GM12891 (cell line): Measurements from ENCODE around the gene VWF.
A peak's percentile ranks its signal among the peaks of the same experiment; 100 is the strongest.

Source experiments
- DNase-seq: peaks from one replicate; pipeline ENCODE4 v3.0.0; 2011; ENCODE audit warnings: low spot score; ENCODE audit not compliant: insufficient read length
- FAIRE-seq: peaks from 2 replicates; lab custom pipeline; 2011; peaks lifted over from hg19 to GRCh38; lab: Jason Lieb, UNC
- PAX5 ChIP-seq: IDR thresholded peaks from 2 replicates; pipeline ENCODE4 v1.6.1; 2011; ENCODE audit warnings: low read length, moderate library complexity, mild to moderate bottlenecking; ENCODE audit not compliant: insufficient read depth, severe bottlenecking
- POLR2A ChIP-seq: IDR thresholded peaks from 2 replicates; pipeline ENCODE4 v1.6.1; 2011; ENCODE audit warnings: low read depth, low read length, control low read depth
- POLR2AphosphoS5 ChIP-seq: IDR thresholded peaks from 2 replicates; pipeline ENCODE4 v1.6.1; 2011; ENCODE audit warnings: low read depth, low read length, control low read depth
- POU2F2 ChIP-seq: IDR thresholded peaks from 2 replicates; pipeline ENCODE4 v1.6.1; 2011; ENCODE audit warnings: low read depth, mild to moderate bottlenecking, control low read depth, low read length, moderate library complexity
- SPI1 ChIP-seq: IDR thresholded peaks from 2 replicates; pipeline ENCODE4 v1.6.1; 2011; ENCODE audit warnings: low read depth, low read length, control low read depth
- TAF1 ChIP-seq: IDR thresholded peaks from 2 replicates; pipeline ENCODE4 v1.6.1; 2011; ENCODE audit warnings: low read depth, low read length, control low read depth

The VWF gene

DNA sequence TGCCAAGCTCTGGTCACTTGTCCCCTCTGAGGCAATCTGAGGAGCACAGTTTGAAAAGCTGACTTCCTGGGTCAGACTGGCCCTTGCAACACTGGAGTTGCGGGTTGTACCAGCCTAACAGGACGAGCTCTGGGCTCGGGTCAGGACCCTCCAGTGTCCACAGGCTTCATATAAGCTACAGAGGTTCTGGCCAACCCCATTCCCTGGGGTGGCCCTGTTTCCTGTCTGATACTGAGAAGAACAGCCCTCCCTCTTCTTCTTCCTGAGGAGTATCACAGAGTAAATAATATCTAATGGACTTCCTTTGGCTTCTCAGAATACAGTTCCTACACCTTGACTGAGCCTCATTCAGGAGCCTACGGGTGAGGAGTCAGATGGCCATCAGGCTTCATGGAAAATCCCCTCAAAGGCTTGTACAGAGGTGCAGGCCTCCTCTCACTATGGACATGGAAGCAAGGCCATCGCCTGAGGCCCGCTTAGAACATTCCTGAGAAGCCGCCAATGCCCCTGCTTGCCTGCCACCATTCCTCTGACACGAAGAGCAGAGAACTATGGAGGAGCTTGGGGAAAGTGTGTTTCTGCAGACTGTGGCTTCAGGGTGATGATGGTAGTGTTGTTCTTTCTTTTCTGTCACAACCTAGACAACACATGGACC is 150.9 kb downstream of the VWF start:
- FAIRE-seq: no peak

DNA sequence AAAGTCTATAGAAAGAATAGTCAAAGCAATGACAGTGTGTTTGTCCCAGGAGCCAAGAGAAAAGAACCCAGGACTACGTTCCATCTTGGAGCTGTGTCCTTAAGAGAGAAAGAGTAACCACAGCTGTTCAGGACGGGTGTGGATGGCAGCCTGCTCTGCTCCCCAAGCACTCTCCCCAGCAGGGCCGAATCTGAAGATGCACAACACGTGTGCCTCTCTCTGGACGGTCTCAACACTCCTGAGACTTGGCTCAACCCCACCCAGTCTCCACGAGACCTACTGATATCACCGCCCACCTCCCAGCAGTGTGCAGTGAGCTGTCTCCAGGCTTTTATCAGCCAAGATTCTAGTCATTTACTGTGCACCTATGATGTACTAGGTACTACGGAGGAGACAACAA is 152.1 kb downstream of the VWF start:
- FAIRE-seq (no peak), DNase-seq (no peak)
- no peak for TF ChIP-seq POU2F2

More for the DNA sequence above, 150.9 kb downstream of the VWF start:
- TF ChIP-seq TAF1: no peak
- no peak for DNase-seq

DNA sequence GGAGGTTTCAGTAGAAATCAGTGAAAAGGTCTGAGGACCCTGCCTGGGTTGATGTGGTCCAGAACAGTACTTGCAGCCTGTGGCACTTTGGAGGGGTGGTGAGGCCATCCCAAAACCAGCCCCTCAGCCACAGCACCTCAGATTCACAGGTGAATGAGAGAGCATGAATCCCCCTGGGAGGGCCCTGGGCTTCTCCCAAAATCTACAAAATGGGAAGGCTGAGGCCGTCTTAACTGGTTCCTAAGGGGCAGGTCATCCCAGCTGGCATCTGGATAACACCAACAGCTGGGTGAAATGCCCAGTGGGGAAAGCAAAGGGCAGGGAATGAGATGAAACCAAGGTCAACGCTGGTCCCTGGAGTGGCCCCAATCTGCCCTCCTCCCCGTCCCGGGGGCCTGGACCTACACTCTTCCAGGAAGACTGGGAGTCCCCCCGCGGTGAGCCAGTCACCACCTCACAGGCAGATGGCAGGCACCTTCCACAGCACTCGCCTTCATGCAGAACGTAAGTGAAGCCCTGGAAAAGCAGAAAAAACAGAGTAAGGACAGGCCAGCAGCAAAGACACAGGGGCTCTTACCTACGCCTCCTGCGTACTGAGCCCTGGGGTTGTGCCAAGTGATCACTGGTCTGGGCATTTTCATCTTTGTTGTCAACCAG is 153.1 kb downstream of the VWF start:
- TF ChIP-seq PAX5: no peak
- TF ChIP-seq POLR2AphosphoS5: no peak
- TF ChIP-seq TAF1: no peak
- no peak for TF ChIP-seq SPI1
- TF ChIP-seq POU2F2: no peak
- DNase-seq (no peak), FAIRE-seq (no peak)

DNA sequence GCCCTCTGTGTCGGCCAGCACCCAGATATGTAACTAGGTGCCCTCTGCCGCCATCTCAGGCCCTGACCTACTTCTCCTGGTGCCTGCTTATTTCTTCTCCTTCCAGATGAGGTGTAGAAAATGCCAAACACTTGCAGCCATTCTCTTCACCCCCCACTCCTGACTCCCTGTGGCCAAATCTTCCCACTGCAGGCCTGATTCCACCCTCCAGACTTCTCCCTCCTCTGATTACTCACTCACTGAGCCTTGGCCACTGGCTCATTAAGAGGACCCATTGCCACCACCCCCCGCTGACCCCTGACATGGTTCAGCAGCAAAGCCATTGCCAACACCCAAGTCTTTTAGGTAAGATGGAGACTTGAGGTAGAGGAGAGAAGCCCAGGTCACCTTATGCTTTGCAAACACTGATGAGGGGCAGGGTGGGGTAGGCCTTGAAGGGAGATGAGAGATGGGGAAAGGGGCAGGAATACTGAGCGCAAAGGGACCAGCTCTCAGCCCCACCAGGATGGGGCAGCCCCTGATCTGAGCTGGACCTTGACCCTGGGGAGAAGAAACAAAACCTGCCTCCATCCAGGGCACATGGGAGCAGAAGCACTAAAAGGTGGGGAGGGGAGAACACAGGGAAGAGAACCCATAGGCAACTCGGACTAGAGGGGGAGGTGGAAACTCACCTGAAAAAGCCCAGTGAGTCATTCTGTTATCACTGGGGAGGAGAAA is 154.3 kb downstream of the VWF start:
- no peak for FAIRE-seq
- TF ChIP-seq PAX5: no peak
- no peak for TF ChIP-seq SPI1
- TF ChIP-seq TAF1: no peak
- no peak for TF ChIP-seq POLR2AphosphoS5
- no peak for TF ChIP-seq POLR2A
- DNase-seq: no peak

DNA sequence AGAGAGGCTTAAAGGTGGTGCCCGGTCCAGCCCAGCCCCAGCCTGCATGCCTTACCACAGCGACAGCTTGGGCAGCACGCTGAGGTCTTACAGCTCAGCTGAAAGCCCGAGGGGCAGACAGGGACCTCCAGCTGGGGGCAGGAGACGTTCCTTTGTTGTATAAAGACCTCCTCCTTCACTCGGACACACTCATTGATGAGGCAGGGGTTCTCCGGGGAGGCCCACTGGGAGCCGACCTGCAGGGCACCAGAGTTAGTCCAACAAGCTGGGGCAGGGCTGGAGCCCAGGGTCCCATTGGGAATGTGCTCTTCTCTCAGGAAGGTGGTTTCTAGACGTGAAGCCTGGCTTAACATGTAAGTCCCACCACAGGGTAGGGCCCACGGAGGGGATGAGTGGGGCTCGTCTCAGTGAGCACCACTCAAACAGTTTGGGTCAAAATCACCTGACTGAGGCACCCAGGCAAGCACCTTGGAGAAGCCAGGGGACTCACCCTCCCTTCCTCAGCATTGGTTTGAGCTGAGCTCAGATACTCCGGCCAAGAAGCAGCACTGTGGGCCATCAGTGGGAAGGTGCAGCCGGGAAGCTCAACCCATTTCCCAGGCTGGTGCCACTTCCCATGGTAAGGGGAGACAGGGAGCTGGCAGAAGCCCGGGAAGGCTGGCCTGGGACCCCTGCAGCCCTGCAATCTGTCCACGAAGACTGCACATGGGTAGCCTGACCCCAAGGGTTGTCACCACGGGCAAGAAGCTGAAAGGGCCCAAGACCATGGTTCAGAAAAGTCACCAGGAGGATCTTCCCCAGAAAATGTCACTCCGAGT is 155.1 kb downstream of the VWF start:
- no peak for FAIRE-seq
- DNase-seq: no peak
- no peak for TF ChIP-seq SPI1
- TF ChIP-seq PAX5: no peak
- TF ChIP-seq POU2F2: no peak
- TF ChIP-seq POLR2A: no peak
- no peak for TF ChIP-seq TAF1
- no peak for TF ChIP-seq POLR2AphosphoS5

DNA sequence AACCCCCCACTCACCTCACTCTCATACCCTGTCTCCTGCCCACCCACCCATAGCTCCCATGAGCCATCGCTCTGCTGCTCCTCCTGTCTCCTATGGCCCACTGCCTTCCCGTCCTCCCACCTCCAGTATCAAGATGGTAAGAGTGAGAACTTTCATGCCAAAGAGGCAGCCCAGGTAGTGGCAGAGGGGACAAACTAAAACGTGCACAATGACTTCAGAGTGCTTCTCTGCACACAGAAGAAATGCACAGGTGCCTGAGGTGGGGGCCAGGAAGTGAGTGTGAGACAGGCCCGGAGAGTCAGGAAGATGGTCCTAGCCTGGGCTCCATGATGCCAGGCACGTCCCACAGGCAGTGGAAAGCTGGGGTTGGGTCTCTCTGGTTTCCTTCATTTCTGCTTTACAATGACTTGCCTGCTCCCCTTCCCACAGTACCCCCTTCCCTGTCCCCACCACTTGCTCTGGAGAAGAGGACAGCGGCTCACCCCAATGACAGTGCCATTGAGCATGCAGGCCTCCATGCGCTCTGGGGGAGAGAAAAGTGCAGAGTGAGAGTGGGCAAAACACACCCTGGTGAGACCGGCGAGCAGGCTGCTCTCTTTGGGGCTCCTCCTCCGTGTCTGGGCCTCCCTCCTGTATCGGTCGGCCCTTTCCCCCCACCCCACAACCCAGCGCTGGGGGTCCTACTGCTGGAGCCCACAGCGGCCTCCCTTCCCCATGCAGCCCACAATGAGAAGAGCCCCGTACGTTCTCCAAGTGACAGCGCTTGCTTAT is 156.6 kb downstream of the VWF start:
- no peak for TF ChIP-seq POLR2AphosphoS5
- no peak for TF ChIP-seq POU2F2
- no peak for TF ChIP-seq SPI1
- no peak for TF ChIP-seq POLR2A
- TF ChIP-seq TAF1: no peak
- TF ChIP-seq PAX5: no peak
- DNase-seq: no peak
- FAIRE-seq: no peak

DNA sequence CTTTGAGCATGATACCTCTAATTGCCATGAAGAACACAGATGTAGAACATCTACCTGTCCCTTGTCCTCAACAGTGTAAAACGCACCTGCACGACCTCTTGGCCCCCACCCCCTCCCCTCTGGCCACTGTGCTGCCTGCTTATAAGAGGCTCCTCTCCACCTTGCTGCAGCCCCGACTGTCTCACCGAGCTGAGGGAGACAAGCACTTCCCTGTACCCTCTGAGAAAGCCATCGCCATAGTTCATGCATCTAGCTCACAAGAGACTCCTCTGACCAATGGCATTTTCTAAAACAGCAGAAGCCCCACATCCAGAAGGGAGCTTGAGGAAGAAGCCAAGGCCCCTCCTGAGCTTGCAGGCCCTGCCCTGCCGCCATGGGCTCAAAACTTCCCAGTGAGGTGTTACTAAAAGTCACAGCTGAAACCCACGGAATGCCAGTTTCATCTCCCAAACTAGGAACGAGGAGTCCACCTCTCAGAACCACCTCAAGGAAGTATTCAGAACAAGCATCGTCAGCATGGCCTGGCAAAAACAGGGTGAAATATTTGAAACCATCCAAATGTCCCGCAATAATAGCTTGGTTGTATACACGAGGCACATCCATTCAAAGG is 157.9 kb downstream of the VWF start:
- TF ChIP-seq POLR2A (no peak), POU2F2 (no peak), PAX5 (no peak), POLR2AphosphoS5 (no peak), TAF1 (no peak), SPI1 (no peak)

DNA sequence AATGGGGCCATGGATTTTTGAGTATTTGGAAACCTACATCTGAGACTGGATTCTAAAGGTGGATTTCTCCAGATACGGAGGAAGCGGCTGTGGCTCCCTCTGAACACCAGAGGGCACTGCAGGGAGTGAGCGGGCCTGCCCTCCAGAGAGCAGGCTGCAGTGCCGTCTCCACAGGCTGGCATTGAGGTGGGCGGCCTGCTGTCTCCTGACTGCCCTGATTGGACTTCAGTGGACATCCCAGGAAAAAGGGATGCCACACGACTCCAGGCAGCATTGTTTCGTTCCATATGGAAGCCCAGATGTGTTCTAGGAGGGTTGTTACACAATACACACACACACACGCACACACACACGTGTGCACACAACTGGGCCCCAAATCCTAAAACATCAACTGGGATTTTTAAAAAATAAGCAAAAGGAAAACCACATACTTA is 158.5 kb downstream of the VWF start:
- FAIRE-seq (peak; percentile 84), DNase-seq (peak; percentile 58)
- TF ChIP-seq PAX5: no peak
- no peak for TF ChIP-seq SPI1
- TF ChIP-seq TAF1: no peak
- no peak for TF ChIP-seq POLR2A
- no peak for TF ChIP-seq POU2F2
- no peak for TF ChIP-seq POLR2AphosphoS5

More for the DNA sequence above, 157.9 kb downstream of the VWF start:
- DNase-seq (no peak), FAIRE-seq (no peak)
